SK-N-SH treated with all-trans-retinoic acid at 6 μM for 48 hours (cell line): Measurements from ENCODE around the gene KCNK4.

ENCODE experiments used
- ATAC-seq: fragments of 200-7000 bp; cut with Tn5 transposase; 3 replicates; pipeline ENCODE4 v1.9.1; 2020; ENCODE audit warnings: mild to moderate bottlenecking, moderate library complexity
- ARNTL ChIP-seq: fragments of 450-650 bp; formaldehyde crosslinking; IDR thresholded peaks from 2 replicates; pipeline ENCODE4 v1.5.0; 2020; ENCODE audit warnings: low read depth, mild to moderate bottlenecking, moderate library complexity, borderline replicate concordance
- BACH2 ChIP-seq: fragments of 250-450 bp; sonication (Bioruptor Pico); IDR thresholded peaks from 2 replicates; pipeline ENCODE4 v1.9.0; 2021; ENCODE audit warnings: mild to moderate bottlenecking, borderline replicate concordance
- CSDC2 ChIP-seq: fragments of 250-450 bp; sonication (Bioruptor Pico); IDR thresholded peaks from 2 replicates; pipeline ENCODE4 v1.5.0; 2020; ENCODE audit warnings: mild to moderate bottlenecking, moderate library complexity
- GLIS3 ChIP-seq: fragments of 250-450 bp; sonication (Bioruptor Pico); IDR thresholded peaks from 2 replicates; pipeline ENCODE4 v1.5.0; 2020; ENCODE audit warnings: mild to moderate bottlenecking, moderate library complexity
- OSR1 ChIP-seq: fragments of 250-450 bp; sonication (Bioruptor Pico); IDR thresholded peaks from 2 replicates; pipeline ENCODE4 v1.8.0; 2022; ENCODE audit warnings: moderate library complexity, mild to moderate bottlenecking, inconsistent platforms
- PPARA ChIP-seq: fragments of 250-450 bp; sonication (Bioruptor Pico); IDR thresholded peaks from 2 replicates; pipeline ENCODE4 v1.5.0; 2020; ENCODE audit warnings: mild to moderate bottlenecking, borderline replicate concordance
- RARB ChIP-seq: fragments of 250-450 bp; sonication (Bioruptor Pico); IDR thresholded peaks from 2 replicates; pipeline ENCODE4 v1.8.0; 2021; ENCODE audit warnings: mild to moderate bottlenecking, moderate library complexity
- SNAI2 ChIP-seq: fragments of 250-450 bp; sonication (Bioruptor Pico); IDR thresholded peaks from 2 replicates; pipeline ENCODE4 v1.5.0; 2020; ENCODE audit warnings: mild to moderate bottlenecking, moderate library complexity
- TCF4 ChIP-seq: fragments of 250-450 bp; sonication (Bioruptor Pico); IDR thresholded peaks from 2 replicates; pipeline ENCODE4 v1.8.0; 2021; ENCODE audit warnings: mild to moderate bottlenecking, moderate library complexity, borderline replicate concordance
- ZC3H10 ChIP-seq: fragments of 250-450 bp; sonication (Bioruptor Pico); IDR thresholded peaks from 2 replicates; pipeline ENCODE4 v1.5.1; 2021; ENCODE audit warnings: mild to moderate bottlenecking, moderate library complexity
- ZFP3 ChIP-seq: fragments of 250-450 bp; sonication (Bioruptor Pico); IDR thresholded peaks from 2 replicates; pipeline ENCODE4 v1.5.0; 2020; ENCODE audit warnings: mild to moderate bottlenecking, moderate library complexity
- ZFP30 ChIP-seq: fragments of 450-650 bp; formaldehyde crosslinking; IDR thresholded peaks from 2 replicates; pipeline ENCODE4 v1.5.0; 2022; ENCODE audit warnings: mild to moderate bottlenecking, moderate library complexity
- ZNF565 ChIP-seq: fragments of 450-650 bp; formaldehyde crosslinking; conservative IDR thresholded peaks from 2 replicates; pipeline ENCODE4 v1.5.0; 2020; ENCODE audit warnings: low read depth, mild to moderate bottlenecking, moderate library complexity
- ZNF70 ChIP-seq: fragments of 450-650 bp; formaldehyde crosslinking; IDR thresholded peaks from 2 replicates; pipeline ENCODE4 v1.5.0; 2020; ENCODE audit warnings: mild to moderate bottlenecking, moderate library complexity
- TF ChIP-seq, protein P1 (sequence below): fragments of 250-450 bp; sonication (Bioruptor Pico); IDR thresholded peaks from 2 replicates; pipeline ENCODE4 v1.5.0; 2020; ENCODE audit warnings: mild to moderate bottlenecking, moderate library complexity
- TF ChIP-seq, protein P2 (sequence below): fragments of 250-450 bp; sonication (Bioruptor Pico); IDR thresholded peaks from 2 replicates; pipeline ENCODE4 v1.5.1; 2021; ENCODE audit warnings: mild to moderate bottlenecking, moderate library complexity
- TF ChIP-seq, protein P3 (sequence below): fragments of 250-450 bp; sonication (Bioruptor Pico); IDR thresholded peaks from 2 replicates; pipeline ENCODE4 v1.8.0; 2021; ENCODE audit warnings: low read depth, mild to moderate bottlenecking, moderate library complexity, borderline replicate concordance
- TF ChIP-seq, protein P4 (sequence below): fragments of 250-450 bp; sonication (Bioruptor Pico); IDR thresholded peaks from 2 replicates; pipeline ENCODE4 v1.8.0; 2020; ENCODE audit warnings: mild to moderate bottlenecking, moderate library complexity, borderline replicate concordance

Gene KCNK4

DNA sequence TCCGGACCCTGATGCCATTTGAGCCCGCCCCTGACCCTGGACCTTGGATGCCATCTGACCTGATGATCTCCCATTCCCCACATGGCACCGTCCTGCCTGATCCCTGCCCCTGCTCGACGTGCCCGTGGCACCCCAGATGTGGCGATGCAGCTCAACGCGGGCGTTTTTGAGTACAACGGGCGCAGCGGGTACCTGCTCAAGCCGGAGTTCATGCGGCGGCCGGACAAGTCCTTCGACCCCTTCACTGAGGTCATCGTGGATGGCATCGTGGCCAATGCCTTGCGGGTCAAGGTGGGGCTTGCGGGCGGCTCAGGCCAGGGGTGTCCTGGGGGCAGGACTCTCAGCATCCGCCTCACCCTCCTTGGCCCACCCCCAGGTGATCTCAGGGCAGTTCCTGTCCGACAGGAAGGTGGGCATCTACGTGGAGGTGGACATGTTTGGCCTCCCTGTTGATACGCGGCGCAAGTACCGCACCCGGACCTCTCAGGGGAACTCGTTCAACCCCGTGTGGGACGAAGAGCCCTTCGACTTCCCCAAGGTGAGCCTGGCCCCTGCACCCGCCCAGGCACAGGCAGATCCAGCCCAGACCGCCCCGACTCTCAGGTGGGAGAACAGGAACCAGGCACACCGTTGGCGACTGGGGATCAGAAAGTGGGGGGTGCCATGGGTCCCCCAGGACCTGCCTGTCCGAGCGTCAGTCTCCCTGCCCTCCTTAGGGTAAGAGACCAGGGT lies 28.7 kb upstream of the KCNK4 start:
- no peak for TF ChIP-seq ZFP3 (CRISPR knock-in tag)
- TF ChIP-seq, protein P1, sequence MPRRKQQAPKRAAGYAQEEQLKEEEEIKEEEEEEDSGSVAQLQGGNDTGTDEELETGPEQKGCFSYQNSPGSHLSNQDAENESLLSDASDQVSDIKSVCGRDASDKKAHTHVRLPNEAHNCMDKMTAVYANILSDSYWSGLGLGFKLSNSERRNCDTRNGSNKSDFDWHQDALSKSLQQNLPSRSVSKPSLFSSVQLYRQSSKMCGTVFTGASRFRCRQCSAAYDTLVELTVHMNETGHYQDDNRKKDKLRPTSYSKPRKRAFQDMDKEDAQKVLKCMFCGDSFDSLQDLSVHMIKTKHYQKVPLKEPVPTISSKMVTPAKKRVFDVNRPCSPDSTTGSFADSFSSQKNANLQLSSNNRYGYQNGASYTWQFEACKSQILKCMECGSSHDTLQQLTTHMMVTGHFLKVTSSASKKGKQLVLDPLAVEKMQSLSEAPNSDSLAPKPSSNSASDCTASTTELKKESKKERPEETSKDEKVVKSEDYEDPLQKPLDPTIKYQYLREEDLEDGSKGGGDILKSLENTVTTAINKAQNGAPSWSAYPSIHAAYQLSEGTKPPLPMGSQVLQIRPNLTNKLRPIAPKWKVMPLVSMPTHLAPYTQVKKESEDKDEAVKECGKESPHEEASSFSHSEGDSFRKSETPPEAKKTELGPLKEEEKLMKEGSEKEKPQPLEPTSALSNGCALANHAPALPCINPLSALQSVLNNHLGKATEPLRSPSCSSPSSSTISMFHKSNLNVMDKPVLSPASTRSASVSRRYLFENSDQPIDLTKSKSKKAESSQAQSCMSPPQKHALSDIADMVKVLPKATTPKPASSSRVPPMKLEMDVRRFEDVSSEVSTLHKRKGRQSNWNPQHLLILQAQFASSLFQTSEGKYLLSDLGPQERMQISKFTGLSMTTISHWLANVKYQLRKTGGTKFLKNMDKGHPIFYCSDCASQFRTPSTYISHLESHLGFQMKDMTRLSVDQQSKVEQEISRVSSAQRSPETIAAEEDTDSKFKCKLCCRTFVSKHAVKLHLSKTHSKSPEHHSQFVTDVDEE = no peak
- TF ChIP-seq, protein P2, sequence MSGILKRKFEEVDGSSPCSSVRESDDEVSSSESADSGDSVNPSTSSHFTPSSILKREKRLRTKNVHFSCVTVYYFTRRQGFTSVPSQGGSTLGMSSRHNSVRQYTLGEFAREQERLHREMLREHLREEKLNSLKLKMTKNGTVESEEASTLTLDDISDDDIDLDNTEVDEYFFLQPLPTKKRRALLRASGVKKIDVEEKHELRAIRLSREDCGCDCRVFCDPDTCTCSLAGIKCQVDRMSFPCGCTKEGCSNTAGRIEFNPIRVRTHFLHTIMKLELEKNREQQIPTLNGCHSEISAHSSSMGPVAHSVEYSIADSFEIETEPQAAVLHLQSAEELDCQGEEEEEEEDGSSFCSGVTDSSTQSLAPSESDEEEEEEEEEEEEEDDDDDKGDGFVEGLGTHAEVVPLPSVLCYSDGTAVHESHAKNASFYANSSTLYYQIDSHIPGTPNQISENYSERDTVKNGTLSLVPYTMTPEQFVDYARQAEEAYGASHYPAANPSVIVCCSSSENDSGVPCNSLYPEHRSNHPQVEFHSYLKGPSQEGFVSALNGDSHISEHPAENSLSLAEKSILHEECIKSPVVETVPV = no peak
- no peak for TF ChIP-seq ARNTL (CRISPR knock-in tag)
- no peak for TF ChIP-seq GLIS3 (CRISPR knock-in tag)
- no peak for TF ChIP-seq ZNF70 (CRISPR knock-in tag)
- TF ChIP-seq SNAI2 = no peak
- TF ChIP-seq, protein P3, sequence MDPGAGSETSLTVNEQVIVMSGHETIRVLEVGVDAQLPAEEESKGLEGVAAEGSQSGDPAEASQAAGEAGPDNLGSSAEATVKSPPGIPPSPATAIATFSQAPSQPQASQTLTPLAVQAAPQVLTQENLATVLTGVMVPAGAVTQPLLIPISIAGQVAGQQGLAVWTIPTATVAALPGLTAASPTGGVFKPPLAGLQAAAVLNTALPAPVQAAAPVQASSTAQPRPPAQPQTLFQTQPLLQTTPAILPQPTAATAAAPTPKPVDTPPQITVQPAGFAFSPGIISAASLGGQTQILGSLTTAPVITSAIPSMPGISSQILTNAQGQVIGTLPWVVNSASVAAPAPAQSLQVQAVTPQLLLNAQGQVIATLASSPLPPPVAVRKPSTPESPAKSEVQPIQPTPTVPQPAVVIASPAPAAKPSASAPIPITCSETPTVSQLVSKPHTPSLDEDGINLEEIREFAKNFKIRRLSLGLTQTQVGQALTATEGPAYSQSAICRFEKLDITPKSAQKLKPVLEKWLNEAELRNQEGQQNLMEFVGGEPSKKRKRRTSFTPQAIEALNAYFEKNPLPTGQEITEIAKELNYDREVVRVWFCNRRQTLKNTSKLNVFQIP (CRISPR knock-in tag) = no peak
- no peak for TF ChIP-seq CSDC2 (CRISPR knock-in tag)
- TF ChIP-seq OSR1 (CRISPR knock-in tag) = no peak
- no peak for TF ChIP-seq ZFP30 (CRISPR knock-in tag)
- TF ChIP-seq, all 23 proteins: peak for 0
- ATAC-seq = no peak

DNA sequence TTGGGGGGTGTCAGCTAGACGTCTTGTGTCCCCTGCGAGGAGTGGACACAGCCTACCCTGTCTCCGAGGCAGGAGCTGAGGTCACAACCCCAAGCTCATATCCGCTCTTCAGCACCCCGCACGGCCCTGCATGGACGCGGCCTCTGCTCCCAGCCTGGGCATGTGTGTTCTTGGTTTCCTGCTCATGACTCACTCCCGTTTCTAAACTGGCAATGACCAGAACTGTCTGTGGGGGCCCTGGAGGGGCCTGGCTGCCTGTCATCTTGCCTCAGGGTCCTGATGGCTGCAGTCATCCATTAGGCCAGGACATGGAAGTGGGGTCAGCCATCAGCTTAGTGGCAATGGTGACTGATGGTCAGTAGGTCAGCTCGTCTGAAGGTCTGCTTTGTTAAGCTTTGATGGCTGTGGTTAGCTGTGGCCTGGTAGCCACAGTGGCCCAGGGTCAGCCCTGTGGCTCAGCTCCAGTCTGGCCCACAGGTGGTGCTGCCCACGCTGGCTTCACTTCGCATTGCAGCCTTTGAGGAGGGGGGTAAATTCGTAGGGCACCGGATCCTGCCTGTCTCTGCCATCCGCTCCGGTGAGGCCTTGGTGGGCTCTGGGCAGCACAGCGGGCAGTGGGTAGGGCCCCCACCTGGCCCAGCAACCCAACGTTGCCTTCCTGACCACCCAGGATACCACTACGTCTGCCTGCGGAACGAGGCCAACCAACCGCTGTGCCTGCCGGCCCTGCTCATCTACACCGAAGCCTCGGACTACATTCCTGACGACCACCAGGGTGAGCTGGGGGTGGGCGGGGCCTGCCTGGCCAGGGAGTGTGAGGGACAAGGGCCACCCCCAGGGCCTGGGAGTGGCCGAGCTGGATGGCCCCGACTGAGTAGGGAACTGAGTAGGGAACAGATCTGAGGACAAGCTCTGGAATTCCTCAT lies 27.8 kb upstream of the KCNK4 start:
- ATAC-seq = peak; percentile 34
- no peak for TF ChIP-seq ZNF565 (CRISPR knock-in tag)
- no peak for TF ChIP-seq PPARA (CRISPR knock-in tag)
- TF ChIP-seq TCF4 = no peak
- no peak for TF ChIP-seq ZFP30 (CRISPR knock-in tag)
- TF ChIP-seq ZFP3 (CRISPR knock-in tag) = peak; percentile 63; the same call in 1 of the 2 replicates
- TF ChIP-seq, all 23 proteins: peak for 1

DNA sequence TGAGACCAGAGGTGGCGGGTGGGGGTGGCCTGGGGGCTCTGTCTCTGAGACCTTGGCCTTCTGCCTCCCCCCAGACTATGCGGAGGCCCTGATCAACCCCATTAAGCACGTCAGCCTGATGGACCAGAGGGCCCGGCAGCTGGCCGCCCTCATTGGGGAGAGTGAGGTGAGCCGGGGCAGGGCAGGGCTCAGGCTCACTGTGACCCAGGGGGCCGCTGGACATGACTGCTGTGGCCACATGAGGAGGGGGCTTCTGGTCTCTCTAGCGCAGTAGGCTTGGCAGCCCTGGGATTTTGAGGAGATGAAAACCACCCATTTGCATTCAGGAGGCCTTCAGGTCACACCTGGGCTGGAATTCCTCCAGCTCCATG lies 27.2 kb upstream of the KCNK4 start:
- ATAC-seq = no peak
- TF ChIP-seq BACH2 (CRISPR knock-in tag) = no peak
- TF ChIP-seq ZC3H10 = no peak
- TF ChIP-seq TCF4 = no peak
- TF ChIP-seq OSR1 (CRISPR knock-in tag) = no peak
- TF ChIP-seq ZNF565 (CRISPR knock-in tag) = no peak

DNA sequence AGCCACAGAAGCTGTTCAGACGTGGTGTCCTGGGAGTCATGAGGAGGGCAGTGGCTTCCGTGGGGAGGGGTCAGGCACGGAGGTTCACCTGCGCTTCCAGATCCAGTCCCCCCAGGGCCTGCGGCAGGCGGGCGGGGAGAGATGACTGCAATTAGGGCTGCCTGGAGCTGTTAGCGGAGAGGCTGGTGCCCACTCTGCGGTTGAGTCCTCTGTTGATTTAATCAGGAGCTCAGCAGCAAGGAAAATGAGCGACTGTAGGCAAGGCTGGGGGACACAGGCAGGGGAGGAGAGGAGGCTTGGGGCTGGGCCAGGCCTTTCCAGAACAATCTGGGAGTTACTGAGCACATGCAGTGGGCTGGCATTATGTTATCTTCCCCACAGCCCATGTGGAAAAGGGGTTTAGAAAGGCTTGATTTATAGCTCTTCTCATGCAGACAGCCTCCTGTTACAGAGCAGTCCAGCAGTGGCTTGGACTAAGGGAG lies 26.7 kb upstream of the KCNK4 start:
- ATAC-seq = no peak
- TF ChIP-seq RARB (CRISPR knock-in tag) (no peak), ARNTL (CRISPR knock-in tag) (no peak), ZNF70 (CRISPR knock-in tag) (no peak), SNAI2 (no peak), ZNF565 (CRISPR knock-in tag) (no peak), OSR1 (CRISPR knock-in tag) (no peak), TCF4 (peak; percentile 57)
- TF ChIP-seq, protein P4, sequence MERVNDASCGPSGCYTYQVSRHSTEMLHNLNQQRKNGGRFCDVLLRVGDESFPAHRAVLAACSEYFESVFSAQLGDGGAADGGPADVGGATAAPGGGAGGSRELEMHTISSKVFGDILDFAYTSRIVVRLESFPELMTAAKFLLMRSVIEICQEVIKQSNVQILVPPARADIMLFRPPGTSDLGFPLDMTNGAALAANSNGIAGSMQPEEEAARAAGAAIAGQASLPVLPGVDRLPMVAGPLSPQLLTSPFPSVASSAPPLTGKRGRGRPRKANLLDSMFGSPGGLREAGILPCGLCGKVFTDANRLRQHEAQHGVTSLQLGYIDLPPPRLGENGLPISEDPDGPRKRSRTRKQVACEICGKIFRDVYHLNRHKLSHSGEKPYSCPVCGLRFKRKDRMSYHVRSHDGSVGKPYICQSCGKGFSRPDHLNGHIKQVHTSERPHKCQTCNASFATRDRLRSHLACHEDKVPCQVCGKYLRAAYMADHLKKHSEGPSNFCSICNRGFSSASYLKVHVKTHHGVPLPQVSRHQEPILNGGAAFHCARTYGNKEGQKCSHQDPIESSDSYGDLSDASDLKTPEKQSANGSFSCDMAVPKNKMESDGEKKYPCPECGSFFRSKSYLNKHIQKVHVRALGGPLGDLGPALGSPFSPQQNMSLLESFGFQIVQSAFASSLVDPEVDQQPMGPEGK (CRISPR knock-in tag) = no peak
- TF ChIP-seq, protein P3 (CRISPR knock-in tag) = no peak
- TF ChIP-seq, protein P1 = peak; percentile 50; the same call in 1 of the 2 replicates
